ENCODE results near the gene PYDC1. TPM values are rescaled to one million over a fixed set of nuclear protein-coding genes. Genes with fewer than 3 reads are reported as not detected.

PYDC1 gene
- polyA plus RNA-seq, 3 donors = not detected

DNA sequence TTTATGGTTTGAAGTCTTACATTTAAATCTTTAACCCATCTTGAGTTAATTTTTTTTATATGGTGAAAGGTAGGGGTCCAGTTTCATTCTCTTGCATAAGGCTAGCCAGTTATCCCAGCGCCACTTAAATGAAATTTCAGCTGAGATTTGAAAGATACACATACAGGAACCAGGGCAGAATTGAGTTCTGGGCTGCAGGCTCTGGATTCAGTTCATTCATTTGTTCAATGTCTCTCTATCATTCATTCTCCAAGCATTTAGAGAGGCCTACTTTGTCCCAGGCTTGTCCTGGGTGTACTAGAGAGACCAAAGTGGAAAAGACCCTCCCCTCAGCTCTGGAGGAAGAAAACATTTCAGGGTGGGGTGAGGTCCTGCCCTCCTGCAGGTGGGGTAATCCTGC lies 3.6 kb downstream of the PYDC1 start:
- H2AFZ ChIP-seq (ENCODE audit: insufficient read depth, low read depth, low read length, poor library complexity, severe bottlenecking) = no peak overlapping the region
- peaks cover 0 to 4% of the 10 kb centered on the region in 2 donors for H3K9me3 ChIP-seq (replicated peaks in 1 of 2; ENCODE audit: control insufficient read depth in 1 of 2, insufficient read depth in 1 of 2, low read length in 2 of 2)
- H3K4me1 Mint-ChIP-seq = peaks cover 43% of the 10 kb centered on the region
- peaks cover 9 to 41% of the 10 kb centered on the region in 2 donors for H3K27me3 ChIP-seq (ENCODE audit: control insufficient read depth in 2 of 2, insufficient read depth in 2 of 2, low read length in 2 of 2)
- H3K4me3 ChIP-seq (replicated peaks in 1 of 3; ENCODE audit: low read depth in 2 of 3, low read length in 3 of 3) = no peak overlapping the region
- 100% methylated on average over 1 of the region's 1 CpG for WGBS (ENCODE audit: insufficient coverage)
- no peak overlapping the region for H3K9ac ChIP-seq (ENCODE audit: insufficient read depth, low read length, poor library complexity, severe bottlenecking)
- H3K27ac ChIP-seq (ENCODE audit: low read depth in 1 of 2, low read length in 2 of 2) = no peak overlapping the region
- DNase-seq = no peak
- no peaks in the 10 kb centered on the region for H3K79me2 ChIP-seq (ENCODE audit: insufficient read depth, low read length)
- peaks cover 0 to 9% (median 6%) of the 10 kb centered on the region in 7 donors for H3K9me3 Mint-ChIP-seq
- H3K4me1 ChIP-seq (ENCODE audit: control insufficient read depth in 1 of 2, insufficient read depth in 2 of 2, low read length in 2 of 2) = peaks cover 34 to 40% of the 10 kb centered on the region in 2 donors
- TF ChIP-seq, protein P1, sequence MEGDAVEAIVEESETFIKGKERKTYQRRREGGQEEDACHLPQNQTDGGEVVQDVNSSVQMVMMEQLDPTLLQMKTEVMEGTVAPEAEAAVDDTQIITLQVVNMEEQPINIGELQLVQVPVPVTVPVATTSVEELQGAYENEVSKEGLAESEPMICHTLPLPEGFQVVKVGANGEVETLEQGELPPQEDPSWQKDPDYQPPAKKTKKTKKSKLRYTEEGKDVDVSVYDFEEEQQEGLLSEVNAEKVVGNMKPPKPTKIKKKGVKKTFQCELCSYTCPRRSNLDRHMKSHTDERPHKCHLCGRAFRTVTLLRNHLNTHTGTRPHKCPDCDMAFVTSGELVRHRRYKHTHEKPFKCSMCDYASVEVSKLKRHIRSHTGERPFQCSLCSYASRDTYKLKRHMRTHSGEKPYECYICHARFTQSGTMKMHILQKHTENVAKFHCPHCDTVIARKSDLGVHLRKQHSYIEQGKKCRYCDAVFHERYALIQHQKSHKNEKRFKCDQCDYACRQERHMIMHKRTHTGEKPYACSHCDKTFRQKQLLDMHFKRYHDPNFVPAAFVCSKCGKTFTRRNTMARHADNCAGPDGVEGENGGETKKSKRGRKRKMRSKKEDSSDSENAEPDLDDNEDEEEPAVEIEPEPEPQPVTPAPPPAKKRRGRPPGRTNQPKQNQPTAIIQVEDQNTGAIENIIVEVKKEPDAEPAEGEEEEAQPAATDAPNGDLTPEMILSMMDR (IDR thresholded peaks at IDR 0.05) = no peak
- peak overlapping the region in 1 of 2 donors; percentile 61 for H3K4me3 Mint-ChIP-seq
- H3K36me3 Mint-ChIP-seq = peaks cover 16 to 17% of the 10 kb centered on the region in 2 donors
- H3K36me3 ChIP-seq (replicated peaks in 1 of 2; ENCODE audit: control insufficient read depth in 1 of 2, insufficient read depth in 2 of 2, low read length in 2 of 2) = no peaks in the 10 kb centered on the region
- H3K27me3 Mint-ChIP-seq (ENCODE audit: low read depth in 3 of 3) = peaks cover 45 to 61% (median 53%) of the 10 kb centered on the region in 3 donors
- H4K20me1 ChIP-seq (ENCODE audit: insufficient read depth, low read length) = no peaks in the 10 kb centered on the region
- intact Hi-C loops (cut with micrococcal nuclease) = loop anchor here in 1 of 2 donors (10.0 kb wide), 1 partner anchor 59 kb away; the partner anchor contains the start of gene PRSS36
- no peak overlapping the region for H3K4me2 ChIP-seq (replicated peaks; ENCODE audit: extremely low read depth, low read length, poor library complexity, severe bottlenecking)
- H3K27ac Mint-ChIP-seq = no peak overlapping the region

DNA sequence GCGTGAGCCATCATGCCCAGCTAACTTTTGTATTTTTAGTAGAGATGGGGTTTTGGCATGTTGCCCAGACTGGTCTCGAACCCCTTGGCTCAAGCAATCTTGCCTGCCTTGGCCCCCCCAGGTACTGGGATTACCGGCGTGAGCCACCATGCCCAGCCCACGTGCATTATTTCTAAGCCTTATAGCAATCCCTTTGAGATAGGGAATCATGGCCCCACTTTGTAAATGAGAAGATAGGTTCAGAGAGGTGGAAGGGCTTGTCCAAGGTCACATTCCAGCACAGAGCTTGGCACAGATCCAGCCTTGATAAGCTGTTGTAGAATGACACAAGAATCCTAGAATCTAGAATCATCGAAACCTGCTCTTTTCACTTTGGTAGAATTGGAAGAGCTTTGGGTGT lies 10.2 kb downstream of the PYDC1 start:
- intact Hi-C loops (cut with micrococcal nuclease) = no loop called here
- no peaks in the 10 kb centered on the region for H3K27me3 ChIP-seq (ENCODE audit: control insufficient read depth in 2 of 2, insufficient read depth in 2 of 2, low read length in 2 of 2)
- peaks cover 8 to 17% (median 9%) of the 10 kb centered on the region in 3 donors for H3K27me3 Mint-ChIP-seq (ENCODE audit: low read depth in 3 of 3)
- no peaks in the 10 kb centered on the region for H3K9me3 Mint-ChIP-seq
- H3K27ac ChIP-seq (ENCODE audit: low read depth in 1 of 2, low read length in 2 of 2) = no peak overlapping the region
- H3K4me1 ChIP-seq (ENCODE audit: control insufficient read depth in 1 of 2, insufficient read depth in 2 of 2, low read length in 2 of 2) = peaks cover 16 to 28% of the 10 kb centered on the region in 2 donors
- H3K4me2 ChIP-seq (replicated peaks; ENCODE audit: extremely low read depth, low read length, poor library complexity, severe bottlenecking) = no peak overlapping the region
- 44% methylated on average over 3 of the region's 6 CpGs for WGBS (ENCODE audit: insufficient coverage)
- peak overlapping the region in 1 of 2 donors; percentile 15 for H3K4me3 Mint-ChIP-seq
- no peak overlapping the region for H2AFZ ChIP-seq (ENCODE audit: insufficient read depth, low read depth, low read length, poor library complexity, severe bottlenecking)
- no peaks in the 10 kb centered on the region for H3K9me3 ChIP-seq (replicated peaks in 1 of 2; ENCODE audit: control insufficient read depth in 1 of 2, insufficient read depth in 1 of 2, low read length in 2 of 2)
- no peak overlapping the region for H3K4me3 ChIP-seq (replicated peaks in 1 of 3; ENCODE audit: low read depth in 2 of 3, low read length in 3 of 3)
- peaks cover 0 to 4% of the 10 kb centered on the region in 2 donors for H3K36me3 Mint-ChIP-seq
- no peak overlapping the region for H3K27ac Mint-ChIP-seq
- peaks cover 5% of the 10 kb centered on the region for H4K20me1 ChIP-seq (ENCODE audit: insufficient read depth, low read length)
- H3K4me1 Mint-ChIP-seq = peaks cover 41% of the 10 kb centered on the region
- no peak overlapping the region for H3K9ac ChIP-seq (ENCODE audit: insufficient read depth, low read length, poor library complexity, severe bottlenecking)
- DNase-seq = no peak
- H3K79me2 ChIP-seq (ENCODE audit: insufficient read depth, low read length) = peaks cover 22% of the 10 kb centered on the region
- TF ChIP-seq, protein P1 (IDR thresholded peaks at IDR 0.05) = no peak
- H3K36me3 ChIP-seq (replicated peaks in 1 of 2; ENCODE audit: control insufficient read depth in 1 of 2, insufficient read depth in 2 of 2, low read length in 2 of 2) = no peaks in the 10 kb centered on the region
